OCI-LY1 (cell line): ENCODE measurements around the gene RAPGEF4.

Experiments
- EZH2 ChIP-seq: fragments of 200-600 bp; sonication (generic), shearing (Covaris generic); IDR thresholded peaks from 2 replicates; pipeline ENCODE4 v1.8.0; 2017; ENCODE audit warnings: borderline replicate concordance, mixed run types, mild to moderate bottlenecking, antibody characterized with exemption, low read length, moderate library complexity, mixed read lengths
- TF ChIP-seq, protein P1 (sequence below): fragments of 200-600 bp; sonication (generic), shearing (Covaris generic); IDR thresholded peaks from 2 replicates; pipeline ENCODE4 v1.5.1; 2017; ENCODE audit warnings: mild to moderate bottlenecking, antibody characterized with exemption, low read length, moderate library complexity, mixed read lengths

DNA sequence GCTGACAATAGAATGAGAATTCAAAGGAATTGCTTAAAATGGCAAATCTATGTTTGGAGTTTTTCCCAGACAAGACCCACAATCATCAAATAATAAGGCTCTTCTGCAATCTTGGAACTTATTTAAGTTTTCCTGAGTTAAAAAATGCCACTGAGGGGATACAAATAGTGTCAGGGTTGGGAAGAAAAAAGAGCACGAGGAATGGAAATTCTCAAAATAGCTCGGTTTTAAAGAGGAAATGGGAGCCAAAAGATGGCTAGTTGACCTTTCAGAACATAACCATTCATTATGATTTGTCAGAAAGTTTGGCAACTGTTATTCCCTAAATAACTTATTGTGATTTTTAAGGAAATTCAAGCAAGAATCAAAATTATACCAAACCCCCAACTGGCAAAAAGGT is 127.7 kb downstream of the RAPGEF4 start:
- TF ChIP-seq, protein P1, sequence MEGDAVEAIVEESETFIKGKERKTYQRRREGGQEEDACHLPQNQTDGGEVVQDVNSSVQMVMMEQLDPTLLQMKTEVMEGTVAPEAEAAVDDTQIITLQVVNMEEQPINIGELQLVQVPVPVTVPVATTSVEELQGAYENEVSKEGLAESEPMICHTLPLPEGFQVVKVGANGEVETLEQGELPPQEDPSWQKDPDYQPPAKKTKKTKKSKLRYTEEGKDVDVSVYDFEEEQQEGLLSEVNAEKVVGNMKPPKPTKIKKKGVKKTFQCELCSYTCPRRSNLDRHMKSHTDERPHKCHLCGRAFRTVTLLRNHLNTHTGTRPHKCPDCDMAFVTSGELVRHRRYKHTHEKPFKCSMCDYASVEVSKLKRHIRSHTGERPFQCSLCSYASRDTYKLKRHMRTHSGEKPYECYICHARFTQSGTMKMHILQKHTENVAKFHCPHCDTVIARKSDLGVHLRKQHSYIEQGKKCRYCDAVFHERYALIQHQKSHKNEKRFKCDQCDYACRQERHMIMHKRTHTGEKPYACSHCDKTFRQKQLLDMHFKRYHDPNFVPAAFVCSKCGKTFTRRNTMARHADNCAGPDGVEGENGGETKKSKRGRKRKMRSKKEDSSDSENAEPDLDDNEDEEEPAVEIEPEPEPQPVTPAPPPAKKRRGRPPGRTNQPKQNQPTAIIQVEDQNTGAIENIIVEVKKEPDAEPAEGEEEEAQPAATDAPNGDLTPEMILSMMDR: no peak
- no peak for TF ChIP-seq EZH2
